H1 (cell line): Measurements from ENCODE around the gene NFIA.

ENCODE experiments used
- CTCF ChIP-seq, 3 experiments: IDR thresholded peaks; 1 replicate in 2 of 3; 2 replicates in 1 of 3; pipeline versions ENCODE4 v1.5.1 to v1.6.1; 2011; ENCODE audit warnings: low read length in 3 of 3, mild to moderate bottlenecking in 3 of 3, inconsistent platforms in 2 of 3, low read depth in 1 of 3, moderate library complexity in 1 of 3; ENCODE audit not compliant: insufficient read depth in 1 of 3; ENCODE audit errors: control extremely low read depth in 1 of 3
- TAF1 ChIP-seq: IDR thresholded peaks from 2 replicates; pipeline ENCODE4 v1.6.1; 2011; ENCODE audit warnings: mild to moderate bottlenecking, low read depth, low read length

- no peak for TF ChIP-seq TAF1
- peak in 2 of 3 experiments; percentile 9 to 27; a peak in 2 of 4 replicates for TF ChIP-seq CTCF (IDR thresholded peaks at IDR 0.05; ENCODE audit: control extremely low read depth in 1 of 3, insufficient read depth in 1 of 3, low read depth in 1 of 3, low read length in 3 of 3)
These were observed 203.1 kb downstream of the NFIA start for GRCh38 chr1:61285371-61285885.
